ENCODE measurements around the gene STK4. TPM values are rescaled to one million over a fixed set of nuclear protein-coding genes. Genes with fewer than 3 reads are reported as not detected.

The STK4 gene
- total and polyA plus RNA-seq, 2 of the 8 experiments (the other 6 are each of a cell fraction or from before 2014, with no cell fraction given) = 12.0 to 34.3 TPM

DNA sequence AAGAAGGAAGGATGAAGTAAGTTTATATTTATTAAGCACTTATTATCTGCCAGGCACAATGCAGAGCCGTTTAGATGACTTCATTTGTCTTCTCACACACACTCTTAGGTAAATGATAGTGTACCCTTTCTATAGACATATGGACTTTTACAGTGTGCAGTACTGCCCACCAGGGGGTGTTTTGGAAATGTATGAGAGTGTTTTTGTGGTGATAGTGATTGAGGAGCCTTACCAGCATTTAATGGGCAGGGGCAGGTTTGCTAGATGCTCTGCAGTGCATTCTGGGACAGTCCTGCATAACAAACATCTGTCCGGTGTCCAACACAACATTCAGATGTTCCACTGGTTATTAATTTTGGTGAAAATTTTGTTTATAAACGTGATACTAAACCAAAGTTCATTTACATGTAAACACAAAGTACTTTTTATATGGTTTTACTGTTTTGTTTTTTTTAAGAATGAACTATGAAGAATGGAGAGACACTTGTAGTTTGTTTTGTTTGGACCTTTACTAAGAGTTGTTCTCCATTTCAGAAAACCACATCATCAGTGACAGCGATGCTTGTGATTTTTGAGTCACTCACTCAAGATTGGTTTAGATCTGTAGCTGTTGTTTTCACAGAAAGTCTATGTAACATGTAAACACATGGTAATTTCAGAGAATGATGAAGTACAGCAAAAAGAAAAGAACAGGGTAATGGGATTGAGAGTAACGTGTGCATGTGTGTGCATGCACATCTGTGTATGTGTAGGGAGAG is 114.7 kb downstream of the STK4 start:
- no peaks in the 10 kb centered on the region for H4K20me1 ChIP-seq (replicated peaks in 1 of 2; ENCODE audit: control insufficient read depth in 1 of 2, insufficient read depth in 2 of 2, low read length in 2 of 2)
- H3K4me2 ChIP-seq (ENCODE audit: insufficient read depth in 1 of 2, low read depth in 2 of 2, low read length in 2 of 2) = no peak overlapping the region
- H3K23me2 ChIP-seq (ENCODE audit: low read depth, low read length) = no peaks in the 10 kb centered on the region
- no peak overlapping the region for H3K18ac ChIP-seq (ENCODE audit: extremely low read depth, low read length)
- H3K9me3 ChIP-seq (ENCODE audit: insufficient read depth in 2 of 2, low read depth in 1 of 2, low read length in 1 of 2) = peaks cover 3 to 9% of the 10 kb centered on the region in 2 experiments; a peak in 3 of 4 replicates
- no peak overlapping the region for H3K23ac ChIP-seq (ENCODE audit: insufficient read length)
- no peak overlapping the region for H3K4me3 ChIP-seq (ENCODE audit: extremely low read depth in 1 of 4, insufficient read depth in 2 of 4, low read depth in 3 of 4, low read length in 4 of 4)
- H2BK20ac ChIP-seq (ENCODE audit: low read length) = no peak overlapping the region
- no peak overlapping the region for H3K4ac ChIP-seq (replicated peaks; ENCODE audit: insufficient read length, low read depth, low read length)
- H3K9ac ChIP-seq (replicated peaks in 1 of 4; ENCODE audit: extremely low read depth in 1 of 4, low read depth in 3 of 4, low read length in 3 of 4) = no peak overlapping the region
- no peak for DNase-seq (ENCODE audit: low read depth in 1 of 2, low spot score in 2 of 2)
- no peak overlapping the region for H2AFZ ChIP-seq (ENCODE audit: low read length)
- no peak overlapping the region for H3K56ac ChIP-seq (replicated peaks; ENCODE audit: insufficient read length, low read depth, low read length)
- no peak overlapping the region for H4K8ac ChIP-seq (ENCODE audit: extremely low read depth, insufficient read depth, low read length)
- H3K27me3 ChIP-seq (replicated peaks in 1 of 4; ENCODE audit: control insufficient read depth in 3 of 4, extremely low read depth in 1 of 4, insufficient read depth in 3 of 4, low read length in 3 of 4) = no peaks in the 10 kb centered on the region
- no peak overlapping the region for H4K5ac ChIP-seq (ENCODE audit: insufficient read length, low read depth, low read length)
- no peak for FAIRE-seq
- no peaks in the 10 kb centered on the region for H3K79me2 ChIP-seq (ENCODE audit: control insufficient read depth in 1 of 2, insufficient read depth in 2 of 2, low read length in 2 of 2)
- no peak overlapping the region for H2BK5ac ChIP-seq (ENCODE audit: low read depth, low read length)
- H4K91ac ChIP-seq (replicated peaks; ENCODE audit: insufficient read length, low read length) = no peak overlapping the region
- no peaks in the 10 kb centered on the region for H3K79me1 ChIP-seq (ENCODE audit: low read depth, low read length)
- WGBS, 2 experiments (ENCODE audit: extremely low coverage in 1 of 2, insufficient coverage in 1 of 2, insufficient read length in 1 of 2, insufficient replicate concordance in 2 of 2, low coverage in 1 of 2, low lambda C conversion rate in 2 of 2, missing lambda C conversion rate in 1 of 2) = 89% methylated on average over 5 of the region's 5 CpGs; no CpG with 5 or more reads in 1 of the 2 experiments
- H3K36me3 ChIP-seq (ENCODE audit: control insufficient read depth in 2 of 4, insufficient read depth in 4 of 4, low read length in 3 of 4) = peaks cover 0 to 34% (median 5%) of the 10 kb centered on the region in 4 experiments; a peak in 4 of 8 replicates
- TF ChIP-seq, protein P1, sequence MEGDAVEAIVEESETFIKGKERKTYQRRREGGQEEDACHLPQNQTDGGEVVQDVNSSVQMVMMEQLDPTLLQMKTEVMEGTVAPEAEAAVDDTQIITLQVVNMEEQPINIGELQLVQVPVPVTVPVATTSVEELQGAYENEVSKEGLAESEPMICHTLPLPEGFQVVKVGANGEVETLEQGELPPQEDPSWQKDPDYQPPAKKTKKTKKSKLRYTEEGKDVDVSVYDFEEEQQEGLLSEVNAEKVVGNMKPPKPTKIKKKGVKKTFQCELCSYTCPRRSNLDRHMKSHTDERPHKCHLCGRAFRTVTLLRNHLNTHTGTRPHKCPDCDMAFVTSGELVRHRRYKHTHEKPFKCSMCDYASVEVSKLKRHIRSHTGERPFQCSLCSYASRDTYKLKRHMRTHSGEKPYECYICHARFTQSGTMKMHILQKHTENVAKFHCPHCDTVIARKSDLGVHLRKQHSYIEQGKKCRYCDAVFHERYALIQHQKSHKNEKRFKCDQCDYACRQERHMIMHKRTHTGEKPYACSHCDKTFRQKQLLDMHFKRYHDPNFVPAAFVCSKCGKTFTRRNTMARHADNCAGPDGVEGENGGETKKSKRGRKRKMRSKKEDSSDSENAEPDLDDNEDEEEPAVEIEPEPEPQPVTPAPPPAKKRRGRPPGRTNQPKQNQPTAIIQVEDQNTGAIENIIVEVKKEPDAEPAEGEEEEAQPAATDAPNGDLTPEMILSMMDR (IDR thresholded peaks at IDR 0.05; ENCODE audit: control extremely low read depth in 1 of 3, insufficient read depth in 1 of 3, low read depth in 1 of 3, low read length in 3 of 3) = peak in 1 of 3 experiments; percentile 3; a peak in 1 of 4 replicates
- TF ChIP-seq SP1 (IDR thresholded peaks at IDR 0.05; ENCODE audit: low read depth, low read length) = no peak
- H2AK5ac ChIP-seq (ENCODE audit: low read depth, low read length) = no peak overlapping the region
- H2BK15ac ChIP-seq (ENCODE audit: low read length) = no peak overlapping the region
- no peak overlapping the region for H3K27ac ChIP-seq (ENCODE audit: low read depth, low read length)
- CTCF ChIA-PET (ENCODE audit: partially characterized antibody) = no interaction called here
- no peak overlapping the region for H2BK12ac ChIP-seq (ENCODE audit: low read depth, low read length)
- H3K14ac ChIP-seq (ENCODE audit: insufficient read length) = no peak overlapping the region
- H3K4me1 ChIP-seq (replicated peaks in 1 of 4; ENCODE audit: control insufficient read depth in 3 of 4, insufficient read depth in 4 of 4, low read length in 3 of 4) = peaks cover 0 to 8% (median 2%) of the 10 kb centered on the region in 4 experiments; a peak in 2 of 7 replicates
- H2BK120ac ChIP-seq (replicated peaks; ENCODE audit: low read depth, low read length) = no peak overlapping the region
- POLR2A ChIA-PET (ENCODE audit: partially characterized antibody) = no interaction called here

All from H1 (cell line).